Neural crest cell (in vitro differentiated cells): ENCODE measurements around the gene ST6GAL1. TPM values are rescaled to one million over a fixed set of nuclear protein-coding genes. Genes with fewer than 3 reads are reported as not detected.
"Not testable (repeated sequence)": the region's sequence is repeated elsewhere in the genome, so short reads cannot be mapped to it uniquely, and the experiment has no call there.

Experiments
- DNase-seq: peaks from one replicate; pipeline ENCODE4 v3.0.0; 2021; ENCODE audit warnings: low read depth, mixed read lengths, low spot score
- H3K27ac Mint-ChIP-seq: one replicate; pipeline ENCODE4 v1.8.0; 2021; ENCODE audit warnings: mild to moderate bottlenecking, mixed read lengths; ENCODE audit not compliant: unreplicated experiment
- H3K27me3 Mint-ChIP-seq: 2 replicates; pipeline ENCODE4 v1.8.0; 2021; ENCODE audit warnings: low read depth, mild to moderate bottlenecking, mixed read lengths
- H3K36me3 Mint-ChIP-seq: 2 replicates; pipeline ENCODE4 v1.8.0; 2021; ENCODE audit warnings: low read depth, mild to moderate bottlenecking, mixed read lengths
- H3K4me1 Mint-ChIP-seq: 2 replicates; pipeline ENCODE4 v1.8.0; 2021; ENCODE audit warnings: mixed read lengths
- H3K4me3 Mint-ChIP-seq: one replicate; pipeline ENCODE4 v1.8.0; 2021; ENCODE audit warnings: mild to moderate bottlenecking, mixed read lengths
- H3K9me3 Mint-ChIP-seq: 2 replicates; pipeline ENCODE4 v1.8.0; 2021; ENCODE audit warnings: mixed read lengths
- total RNA-seq: library from RNA; stranded (reverse); gene quantifications from 2 replicates; pipeline ENCODE4 v1.2.1, GENCODE V29; 2021
- TF ChIP-seq, protein P1 (sequence below): fragments of 200-600 bp; sonication (generic); conservative IDR thresholded peaks from 2 replicates; pipeline ENCODE4 v1.5.0; 2021; ENCODE audit warnings: antibody characterized with exemption, mild to moderate bottlenecking

ST6GAL1 gene
- total RNA-seq, 1 donor from 2014 or later = 32.6 TPM

DNA sequence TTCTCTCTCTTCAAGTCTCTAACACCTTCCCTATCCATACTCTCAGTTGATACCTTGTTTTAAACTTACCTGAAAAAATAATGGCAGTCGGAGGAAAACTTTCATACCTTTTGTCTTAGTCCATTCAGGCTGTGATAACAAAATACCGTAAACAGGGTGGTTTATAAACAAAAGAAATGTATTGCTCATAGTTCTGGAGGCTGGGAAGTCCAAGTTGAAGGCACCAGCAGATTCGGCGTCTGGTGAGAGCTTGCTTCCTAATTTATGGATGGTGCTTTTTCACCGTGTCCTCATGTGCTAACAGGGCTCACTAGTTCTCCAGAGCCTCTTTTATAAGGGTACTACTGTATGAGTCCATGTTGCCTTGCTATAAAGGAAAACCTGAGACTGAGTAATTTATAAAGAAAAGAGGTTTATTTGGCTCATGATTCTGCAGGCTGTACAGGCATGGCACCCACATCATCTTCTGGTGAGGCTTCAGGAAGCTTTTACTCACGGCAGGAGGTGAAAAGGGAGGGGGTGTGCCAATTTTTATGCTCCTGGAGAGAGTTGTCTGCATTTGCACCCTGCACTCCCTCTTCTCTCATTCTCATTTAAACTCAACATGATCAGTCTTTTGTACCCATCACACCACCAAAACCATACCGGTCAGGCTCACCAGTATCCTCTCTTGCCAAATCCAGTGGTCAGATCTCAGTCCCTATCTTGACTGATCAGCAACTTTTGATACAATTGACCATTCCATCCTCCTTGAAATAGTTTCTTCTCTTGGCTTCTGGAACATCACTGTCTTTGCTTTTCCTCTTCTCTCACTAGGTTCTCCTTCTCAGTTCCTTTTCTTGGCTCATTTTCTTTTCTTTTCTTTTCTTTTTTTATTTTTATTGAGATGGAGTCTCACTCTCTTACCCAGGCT, 21.6 kb downstream of the ST6GAL1 start:
- H3K27ac Mint-ChIP-seq = no peak overlapping the region
- DNase-seq = no peak
- no peaks in the 10 kb centered on the region for H3K27me3 Mint-ChIP-seq
- H3K4me3 Mint-ChIP-seq = no peak overlapping the region
- peaks cover 2% of the 10 kb centered on the region for H3K4me1 Mint-ChIP-seq
- H3K9me3 Mint-ChIP-seq = peaks cover 5% of the 10 kb centered on the region
- peaks cover 12% of the 10 kb centered on the region for H3K36me3 Mint-ChIP-seq
- TF ChIP-seq, protein P1, sequence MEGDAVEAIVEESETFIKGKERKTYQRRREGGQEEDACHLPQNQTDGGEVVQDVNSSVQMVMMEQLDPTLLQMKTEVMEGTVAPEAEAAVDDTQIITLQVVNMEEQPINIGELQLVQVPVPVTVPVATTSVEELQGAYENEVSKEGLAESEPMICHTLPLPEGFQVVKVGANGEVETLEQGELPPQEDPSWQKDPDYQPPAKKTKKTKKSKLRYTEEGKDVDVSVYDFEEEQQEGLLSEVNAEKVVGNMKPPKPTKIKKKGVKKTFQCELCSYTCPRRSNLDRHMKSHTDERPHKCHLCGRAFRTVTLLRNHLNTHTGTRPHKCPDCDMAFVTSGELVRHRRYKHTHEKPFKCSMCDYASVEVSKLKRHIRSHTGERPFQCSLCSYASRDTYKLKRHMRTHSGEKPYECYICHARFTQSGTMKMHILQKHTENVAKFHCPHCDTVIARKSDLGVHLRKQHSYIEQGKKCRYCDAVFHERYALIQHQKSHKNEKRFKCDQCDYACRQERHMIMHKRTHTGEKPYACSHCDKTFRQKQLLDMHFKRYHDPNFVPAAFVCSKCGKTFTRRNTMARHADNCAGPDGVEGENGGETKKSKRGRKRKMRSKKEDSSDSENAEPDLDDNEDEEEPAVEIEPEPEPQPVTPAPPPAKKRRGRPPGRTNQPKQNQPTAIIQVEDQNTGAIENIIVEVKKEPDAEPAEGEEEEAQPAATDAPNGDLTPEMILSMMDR = no peak

DNA sequence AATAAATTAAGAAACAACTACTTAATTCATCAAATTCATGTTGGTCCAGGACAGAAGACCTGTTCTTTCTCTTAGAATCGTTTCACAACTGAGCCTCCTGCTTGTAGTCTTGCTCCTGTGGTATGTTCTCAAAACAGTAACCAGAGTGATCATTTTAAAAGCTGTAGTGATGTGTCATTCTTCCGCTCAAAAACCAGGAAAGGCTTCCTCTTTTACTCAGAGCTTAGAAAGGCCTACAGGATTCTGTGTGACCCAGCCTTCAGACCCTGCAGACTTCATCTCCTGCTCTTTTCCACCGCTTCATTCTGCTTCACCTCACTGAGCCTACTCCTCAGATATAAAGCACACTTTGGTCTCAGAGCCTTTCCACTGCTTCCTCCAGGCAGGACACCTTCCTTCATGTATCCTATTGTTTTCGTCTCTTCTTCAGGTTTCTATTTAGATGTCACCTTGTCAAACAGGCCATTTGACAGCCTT, 22.7 kb downstream of the ST6GAL1 start:
- Mint-ChIP-seq H3K4me1 (no peaks in the 10 kb centered on the region), H3K27ac (peak overlapping the region; percentile 4), H3K27me3 (no peaks in the 10 kb centered on the region), H3K36me3 (peaks cover 12% of the 10 kb centered on the region), H3K9me3 (peaks cover 5% of the 10 kb centered on the region), H3K4me3 (no peak overlapping the region)
- TF ChIP-seq, protein P1 = no peak
- no peak for DNase-seq

DNA sequence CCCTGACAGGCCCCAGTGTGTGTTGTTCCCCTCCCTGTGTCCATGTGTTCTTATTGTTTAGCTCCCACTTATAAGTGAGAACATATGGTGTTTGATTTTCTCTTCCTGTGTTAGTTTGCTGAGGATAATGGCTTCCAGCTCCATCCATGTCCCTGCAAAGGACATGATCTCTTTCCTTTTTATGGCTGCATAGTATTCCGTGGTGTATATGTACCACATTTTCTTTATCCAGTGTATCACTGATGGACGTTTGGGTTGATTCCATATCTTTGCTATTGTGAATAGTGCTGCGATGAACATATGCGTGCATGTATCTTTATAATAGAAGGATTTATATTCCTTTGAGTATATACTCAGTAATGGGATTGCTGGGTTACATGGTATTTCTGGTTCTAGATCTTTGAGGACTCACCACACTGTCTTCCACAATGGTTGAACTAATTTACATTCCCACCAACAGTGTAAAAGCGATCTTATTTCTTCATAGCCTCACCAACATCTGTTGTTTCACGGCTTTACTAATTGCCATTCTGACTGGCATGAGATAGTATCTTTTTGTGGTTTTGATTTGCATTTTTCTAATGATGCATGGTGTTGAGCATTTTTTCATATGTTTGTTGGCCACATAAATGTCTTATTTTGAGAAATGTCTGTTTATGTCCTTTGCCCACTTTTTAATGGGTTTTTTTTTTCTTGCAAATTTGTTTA, 23.8 kb downstream of the ST6GAL1 start:
- H3K4me3 Mint-ChIP-seq, H3K9me3 Mint-ChIP-seq, H3K4me1 Mint-ChIP-seq, H3K27me3 Mint-ChIP-seq, H3K27ac Mint-ChIP-seq, DNase-seq: not testable (repeated sequence)
- H3K36me3 Mint-ChIP-seq = peaks cover 12% of the 10 kb centered on the region

DNA sequence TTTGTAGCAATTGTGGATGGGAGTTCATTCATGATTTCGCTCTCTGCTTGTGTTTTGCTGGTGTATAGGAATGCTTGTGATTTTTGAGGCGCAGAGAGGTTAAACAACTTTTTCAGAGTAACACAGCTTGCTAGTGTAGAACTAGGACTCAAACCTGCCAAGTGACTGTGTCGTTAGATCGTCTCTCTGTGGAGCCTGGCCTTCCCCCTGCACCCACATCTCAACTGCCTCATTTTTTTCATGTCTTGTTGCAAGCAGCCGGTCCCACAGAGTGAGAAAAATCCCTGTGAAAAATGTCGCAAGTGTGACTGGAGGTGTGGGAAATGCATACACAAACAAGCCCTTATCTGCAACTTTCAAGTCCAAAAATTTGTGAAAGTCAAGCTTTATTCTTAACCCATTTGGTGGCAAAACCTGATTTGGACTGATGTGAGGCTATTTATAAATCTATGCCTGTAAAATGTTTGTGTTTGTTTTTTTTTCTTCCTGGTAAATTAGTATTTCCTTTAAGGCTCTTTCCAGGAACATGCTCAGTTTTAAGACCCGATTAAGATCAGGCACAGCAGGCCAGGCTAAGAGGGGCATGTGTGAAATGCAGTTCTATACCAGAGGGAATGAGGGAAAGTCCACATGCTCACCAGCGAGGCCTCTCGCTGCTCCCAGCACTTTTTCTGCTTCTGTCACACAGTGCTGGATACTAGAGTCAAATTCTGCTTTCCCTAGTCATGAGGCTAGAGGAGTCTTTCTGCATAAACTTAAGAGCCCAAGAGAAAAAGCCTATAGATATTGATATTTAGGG, 25.8 kb downstream of the ST6GAL1 start:
- DNase-seq = no peak
- Mint-ChIP-seq H3K27me3 (no peaks in the 10 kb centered on the region), H3K4me3 (no peak overlapping the region), H3K36me3 (peaks cover 17% of the 10 kb centered on the region), H3K9me3 (peaks cover 5% of the 10 kb centered on the region), H3K4me1 (peaks cover 1% of the 10 kb centered on the region), H3K27ac (no peak overlapping the region)
- TF ChIP-seq, protein P1 = no peak

DNA sequence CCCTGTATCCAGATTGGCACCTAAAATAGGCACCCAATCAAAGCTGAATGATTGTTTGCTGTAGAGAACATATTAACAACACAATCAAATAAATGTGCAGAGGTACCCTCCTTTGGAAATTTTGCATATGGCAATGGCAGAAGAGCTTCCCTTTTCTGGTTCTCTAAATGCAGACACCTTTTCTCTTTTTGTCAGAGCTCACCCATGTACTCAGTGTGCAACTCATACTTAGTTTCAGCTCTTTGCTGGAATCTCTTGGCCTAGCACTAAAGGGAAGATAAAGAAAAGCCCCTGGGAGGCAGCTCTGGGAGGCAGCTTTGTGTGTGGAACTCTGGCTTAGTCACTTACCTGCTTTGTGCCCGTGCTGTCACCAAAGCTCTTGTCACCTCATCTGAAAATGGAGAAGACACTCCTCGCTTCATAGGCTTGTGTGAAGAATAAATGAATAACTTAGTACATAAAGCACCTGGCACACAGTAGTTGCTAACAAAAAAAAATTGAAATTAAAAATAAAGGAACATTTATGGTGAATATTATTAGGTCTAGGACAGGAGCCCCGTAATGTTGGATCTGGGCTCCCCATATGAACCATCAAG, 28.8 kb downstream of the ST6GAL1 start:
- no peaks in the 10 kb centered on the region for H3K27me3 Mint-ChIP-seq
- DNase-seq = no peak
- H3K4me3 Mint-ChIP-seq = no peak overlapping the region
- TF ChIP-seq, protein P1 = no peak
- no peak overlapping the region for H3K27ac Mint-ChIP-seq
- peaks cover 24% of the 10 kb centered on the region for H3K4me1 Mint-ChIP-seq
- peaks cover 11% of the 10 kb centered on the region for H3K36me3 Mint-ChIP-seq
- peaks cover 3% of the 10 kb centered on the region for H3K9me3 Mint-ChIP-seq
